ENCODE measurements around the gene IGFL1. TPM values are rescaled to one million over a fixed set of nuclear protein-coding genes. Genes with fewer than 3 reads are reported as not detected.
"Not testable (repeated sequence)": the region's sequence is repeated elsewhere in the genome, so short reads cannot be mapped to it uniquely, and the experiment has no call there.

Gene IGFL1
- total RNA-seq, 1 donor from 2014 or later: not detected

GRCh38 chr19:46221981-46222610 lies 7.4 kb upstream of the IGFL1 start:
- DNase-seq (peak; percentile 76), ATAC-seq (peak; percentile 91 to 96)
- Histone ChIP-seq H3K9me3 (no peaks in the 10 kb centered on the region), H3K27ac (no peak overlapping the region), H3K36me3 (no peaks in the 10 kb centered on the region), H3K4me1 (peaks cover 6% of the 10 kb centered on the region), H3K27me3 (ENCODE audit: low read depth) (peaks cover 8% of the 10 kb centered on the region), H3K4me3 (no peak overlapping the region)
- intact Hi-C loops (cut with DNase I): no loop called here
- TF ChIP-seq, protein P1, sequence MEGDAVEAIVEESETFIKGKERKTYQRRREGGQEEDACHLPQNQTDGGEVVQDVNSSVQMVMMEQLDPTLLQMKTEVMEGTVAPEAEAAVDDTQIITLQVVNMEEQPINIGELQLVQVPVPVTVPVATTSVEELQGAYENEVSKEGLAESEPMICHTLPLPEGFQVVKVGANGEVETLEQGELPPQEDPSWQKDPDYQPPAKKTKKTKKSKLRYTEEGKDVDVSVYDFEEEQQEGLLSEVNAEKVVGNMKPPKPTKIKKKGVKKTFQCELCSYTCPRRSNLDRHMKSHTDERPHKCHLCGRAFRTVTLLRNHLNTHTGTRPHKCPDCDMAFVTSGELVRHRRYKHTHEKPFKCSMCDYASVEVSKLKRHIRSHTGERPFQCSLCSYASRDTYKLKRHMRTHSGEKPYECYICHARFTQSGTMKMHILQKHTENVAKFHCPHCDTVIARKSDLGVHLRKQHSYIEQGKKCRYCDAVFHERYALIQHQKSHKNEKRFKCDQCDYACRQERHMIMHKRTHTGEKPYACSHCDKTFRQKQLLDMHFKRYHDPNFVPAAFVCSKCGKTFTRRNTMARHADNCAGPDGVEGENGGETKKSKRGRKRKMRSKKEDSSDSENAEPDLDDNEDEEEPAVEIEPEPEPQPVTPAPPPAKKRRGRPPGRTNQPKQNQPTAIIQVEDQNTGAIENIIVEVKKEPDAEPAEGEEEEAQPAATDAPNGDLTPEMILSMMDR (IDR thresholded peaks at IDR 0.05): no peak

DNA sequence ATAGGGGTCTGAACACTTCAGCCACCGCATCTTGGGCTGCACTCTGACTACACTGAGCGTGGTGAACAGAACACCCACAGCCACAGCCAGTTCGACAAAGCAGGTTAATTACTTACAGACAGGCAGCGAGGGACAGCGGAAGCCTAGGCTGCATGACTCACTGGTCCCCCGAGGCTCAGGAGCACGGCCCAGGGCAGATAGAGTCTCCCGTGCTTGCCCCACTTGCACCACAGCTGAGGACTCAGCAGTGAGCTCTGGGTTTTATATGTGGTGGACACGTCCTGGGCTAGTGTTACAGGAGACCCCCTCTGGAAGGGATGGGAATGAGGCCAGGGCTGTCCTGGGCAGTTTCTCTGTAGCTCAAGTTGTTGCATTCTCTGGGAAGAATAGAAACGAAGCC lies 5.8 kb upstream of the IGFL1 start:
- ATAC-seq; H3K27ac ChIP-seq; DNase-seq; H3K9me3 ChIP-seq; H3K36me3 ChIP-seq; H3K4me3 ChIP-seq; H3K4me1 ChIP-seq; intact Hi-C loops (cut with DNase I): not testable (repeated sequence)
- peaks cover 11% of the 10 kb centered on the region for H3K27me3 ChIP-seq (ENCODE audit: low read depth)

GRCh38 chr19:46224773-46225172 lies 4.8 kb upstream of the IGFL1 start:
- Histone ChIP-seq H3K27me3 (ENCODE audit: low read depth) (peaks cover 11% of the 10 kb centered on the region), H3K4me1 (peaks cover 6% of the 10 kb centered on the region), H3K27ac (no peak overlapping the region), H3K9me3 (no peaks in the 10 kb centered on the region), H3K36me3 (no peaks in the 10 kb centered on the region), H3K4me3 (no peak overlapping the region)
- intact Hi-C loops (cut with DNase I): no loop called here
- no peak for DNase-seq
- ATAC-seq: no peak
- TF ChIP-seq, protein P1 (IDR thresholded peaks at IDR 0.05): no peak

GRCh38 chr19:46225558-46226004 lies 4.0 kb upstream of the IGFL1 start:
- no peaks in the 10 kb centered on the region for H3K9me3 ChIP-seq
- H3K4me3 ChIP-seq: no peak overlapping the region
- intact Hi-C loops (cut with DNase I): no loop called here
- ATAC-seq (no peak), DNase-seq (no peak)
- peaks cover 6% of the 10 kb centered on the region for H3K4me1 ChIP-seq
- no peaks in the 10 kb centered on the region for H3K36me3 ChIP-seq
- H3K27me3 ChIP-seq (ENCODE audit: low read depth): peaks cover 7% of the 10 kb centered on the region
- TF ChIP-seq, protein P1 (IDR thresholded peaks at IDR 0.05): no peak
- no peak overlapping the region for H3K27ac ChIP-seq

DNA sequence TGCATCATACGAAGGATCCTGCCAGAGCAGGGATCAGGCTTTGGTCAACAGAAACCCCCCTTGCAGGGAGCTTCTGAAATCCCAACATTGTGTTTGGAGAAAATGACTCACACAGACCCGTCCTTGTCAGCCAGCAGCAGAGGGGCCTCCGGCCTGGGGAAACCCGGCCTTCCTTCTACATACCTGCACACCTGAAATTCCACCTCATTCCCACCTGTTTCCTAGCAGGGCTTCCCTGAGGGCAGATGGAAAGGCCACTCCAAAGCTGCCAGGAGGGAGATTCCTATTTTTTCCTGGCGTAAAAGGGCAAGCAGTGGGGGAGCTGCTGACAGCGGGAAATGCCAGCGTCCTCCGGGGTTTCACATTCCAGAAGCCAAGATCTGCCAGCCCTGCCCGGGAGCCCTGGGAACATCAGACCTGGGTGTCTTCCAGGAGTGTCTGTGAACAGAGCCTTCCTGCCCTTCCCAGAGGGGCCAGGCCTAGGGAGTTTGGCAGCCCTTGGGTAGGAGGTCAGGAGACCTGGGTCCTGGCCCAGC lies 3.0 kb upstream of the IGFL1 start:
- Histone ChIP-seq H3K36me3 (no peaks in the 10 kb centered on the region), H3K4me1 (peaks cover 6% of the 10 kb centered on the region), H3K4me3 (no peak overlapping the region), H3K27ac (no peak overlapping the region), H3K27me3 (ENCODE audit: low read depth) (peaks cover 7% of the 10 kb centered on the region), H3K9me3 (no peaks in the 10 kb centered on the region)
- intact Hi-C loops (cut with DNase I): no loop called here
- DNase-seq: no peak
- no peak for ATAC-seq
- TF ChIP-seq, protein P1 (IDR thresholded peaks at IDR 0.05): no peak

DNA sequence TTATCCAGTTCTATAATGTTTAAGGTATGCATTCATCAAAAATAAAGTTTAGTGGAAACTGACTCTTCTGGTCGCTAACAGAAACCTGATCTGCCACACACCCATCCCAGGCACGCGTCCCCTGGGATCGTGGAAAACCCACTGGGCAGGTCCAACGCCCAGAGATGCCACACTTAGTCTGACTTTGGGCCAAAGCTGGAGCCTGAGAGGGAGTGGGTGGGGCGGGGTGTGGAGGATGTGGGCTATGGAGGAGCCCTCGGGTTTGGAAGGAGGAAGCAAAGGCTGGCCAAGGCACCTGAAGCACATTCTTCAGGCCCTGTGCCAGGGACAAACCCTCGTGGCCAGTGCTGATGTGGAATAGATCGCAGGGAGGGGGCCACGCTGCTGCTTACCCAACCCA lies 2.5 kb downstream of the IGFL1 start:
- Histone ChIP-seq H3K36me3 (no peaks in the 10 kb centered on the region), H3K9me3 (no peaks in the 10 kb centered on the region), H3K4me1 (no peaks in the 10 kb centered on the region), H3K27ac (no peak overlapping the region), H3K4me3 (no peak overlapping the region), H3K27me3 (ENCODE audit: low read depth) (peaks cover 3% of the 10 kb centered on the region)
- DNase-seq (peak; percentile 79), ATAC-seq (peak; percentile 59 to 88)
- TF ChIP-seq, protein P1 (IDR thresholded peaks at IDR 0.05): no peak
- intact Hi-C loops (cut with DNase I): no loop called here
